ENCODE measurements around the gene ZNF865.
A peak's percentile ranks its signal among the peaks of the same experiment; 100 is the strongest.

The ZNF865 gene

DNA sequence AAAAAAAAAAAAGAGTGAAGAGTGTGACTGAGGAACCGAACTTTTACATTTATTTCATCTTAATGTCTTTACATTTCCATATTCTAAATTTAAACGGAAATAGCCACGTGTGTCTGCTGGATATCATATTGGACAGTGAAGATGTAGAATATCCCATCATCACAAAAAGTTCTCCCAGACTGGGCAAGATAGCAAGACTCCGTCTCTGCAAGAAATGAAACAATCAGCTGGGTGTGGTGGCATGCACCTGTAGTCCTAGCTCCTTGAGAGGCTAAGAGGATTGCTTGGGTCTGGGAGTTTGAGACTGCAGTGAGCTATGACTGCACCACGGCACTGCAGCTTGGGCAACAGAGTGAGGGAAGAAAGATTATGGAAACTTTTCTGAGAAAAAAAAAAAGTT, 28.7 kb upstream of the ZNF865 start:
- Histone ChIP-seq H3K4me3 (ENCODE audit: low read depth, low read length) (no peak overlapping the region), H3K4me1 (no peaks in the 10 kb centered on the region; the same call in 1 of the 2 replicates), H3K9me3 (no peaks in the 10 kb centered on the region), H3K36me3 (peaks cover 12% of the 10 kb centered on the region), H3K27me3 (no peaks in the 10 kb centered on the region)
- no peak for TF ChIP-seq CTCF (IDR thresholded peaks at IDR 0.05; ENCODE audit: low read depth, low read length)
- no peak for DNase-seq

GRCh38 chr19:55578031-55578760, 27.3 kb upstream of the ZNF865 start:
- DNase-seq, result no peak
- no peak overlapping the region for H3K4me3 ChIP-seq (ENCODE audit: low read depth, low read length)
- peaks cover 2% of the 10 kb centered on the region; the same call in 1 of the 2 replicates for H3K4me1 ChIP-seq
- no peaks in the 10 kb centered on the region for H3K27me3 ChIP-seq
- H3K9me3 ChIP-seq, result no peaks in the 10 kb centered on the region
- no peak for TF ChIP-seq CTCF (IDR thresholded peaks at IDR 0.05; ENCODE audit: low read depth, low read length)
- peaks cover 12% of the 10 kb centered on the region for H3K36me3 ChIP-seq

- H3K36me3 ChIP-seq, result peaks cover 12% of the 10 kb centered on the region
- DNase-seq, result no peak
- no peak for TF ChIP-seq CTCF (IDR thresholded peaks at IDR 0.05; ENCODE audit: low read depth, low read length)
- H3K27me3 ChIP-seq, result no peaks in the 10 kb centered on the region
- H3K9me3 ChIP-seq, result no peaks in the 10 kb centered on the region
- peaks cover 2% of the 10 kb centered on the region; the same call in 1 of the 2 replicates for H3K4me1 ChIP-seq
- H3K4me3 ChIP-seq (ENCODE audit: low read depth, low read length), result peak overlapping the region; percentile 86
These were observed 26.4 kb upstream of the ZNF865 start for GRCh38 chr19:55578761-55579747.

DNA sequence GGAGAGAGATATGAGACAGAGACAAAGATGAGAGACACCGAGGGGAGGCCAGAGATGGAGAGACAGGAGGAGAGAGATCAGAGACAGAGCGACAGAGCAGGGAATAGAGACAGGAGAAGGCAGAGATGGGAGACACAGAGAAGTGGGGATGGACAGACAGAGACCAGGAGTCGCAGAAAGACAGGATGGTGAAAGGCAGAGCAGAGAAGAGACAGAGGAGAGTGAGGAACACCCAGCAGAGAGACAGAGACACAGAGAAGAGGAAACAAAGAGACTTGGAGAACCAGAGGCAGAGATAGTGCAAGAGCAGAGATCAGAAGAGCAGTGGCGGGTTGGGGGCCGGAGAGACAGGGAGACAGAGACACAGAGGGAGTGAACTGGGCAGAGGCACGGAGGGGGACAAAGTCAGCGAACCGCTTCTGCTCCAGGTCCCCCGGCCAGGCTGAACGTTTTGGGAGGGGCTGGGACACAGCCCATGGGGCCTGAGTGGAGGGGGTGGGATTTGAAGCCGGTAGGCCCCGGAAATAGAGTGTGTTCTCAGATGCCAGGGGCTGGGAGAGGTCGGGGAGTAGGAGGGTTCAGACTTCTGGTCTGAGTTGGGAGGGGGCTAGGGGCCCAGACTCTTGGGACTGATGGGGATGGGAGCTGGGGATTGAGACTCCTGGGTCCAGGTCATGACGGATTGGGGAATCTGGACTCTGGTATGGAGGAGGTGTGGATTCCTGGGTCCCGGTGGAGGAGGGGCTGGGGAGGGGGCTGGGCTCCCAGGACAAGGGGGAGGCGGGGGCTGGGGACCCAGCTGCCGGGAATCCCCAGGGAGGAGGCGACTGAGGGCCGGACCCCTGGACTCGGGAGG, 25.5 kb upstream of the ZNF865 start:
- Histone ChIP-seq H3K27me3 (no peaks in the 10 kb centered on the region), H3K4me1 (peaks cover 2% of the 10 kb centered on the region; the same call in 1 of the 2 replicates), H3K4me3 (ENCODE audit: low read depth, low read length) (peak overlapping the region; percentile 86), H3K9me3 (no peaks in the 10 kb centered on the region), H3K36me3 (peaks cover 12% of the 10 kb centered on the region)
- TF ChIP-seq CTCF (IDR thresholded peaks at IDR 0.05; ENCODE audit: low read depth, low read length), result no peak
- no peak for DNase-seq

- no peak for TF ChIP-seq CTCF (IDR thresholded peaks at IDR 0.05; ENCODE audit: low read depth, low read length)
- Histone ChIP-seq H3K27me3 (no peaks in the 10 kb centered on the region), H3K4me3 (ENCODE audit: low read depth, low read length) (peak within 1 kb of the TSS; percentile 86), H3K9me3 (no peaks in the 10 kb centered on the region), H3K4me1 (peaks cover 2% of the 10 kb centered on the region; the same call in 1 of the 2 replicates), H3K36me3 (peaks cover 12% of the 10 kb centered on the region)
- peak; percentile 89 for DNase-seq
These were observed 24.8 kb upstream of the ZNF865 start, which contains the start of gene ZNF579 for GRCh38 chr19:55580628-55581144. Gene ZNF579 (minus strand): TSS chr19:55580848. CDS start chr19:55579639, 1,209 bp downstream.
